ENCODE measurements around the gene C2CD2. TPM values are rescaled to one million over a fixed set of nuclear protein-coding genes. Genes with fewer than 3 reads are reported as not detected.

Gene C2CD2
- total and polyA plus RNA-seq, 2 donors (not counting 3 experiments of a cell fraction or from before 2014, with no cell fraction given), result 32.6 to 41.2 TPM

GRCh38 chr21:41847066-41847804 lies 106.6 kb downstream of the C2CD2 start:
- Histone ChIP-seq H3K9ac (replicated peaks; ENCODE audit: extremely low read depth, insufficient read depth, low read length) (no peak overlapping the region), H3K27me3 (ENCODE audit: control insufficient read depth in 2 of 2, insufficient read depth in 2 of 2, low read length in 2 of 2) (no peaks in the 10 kb centered on the region), H3K4me3 (replicated peaks in 1 of 3; ENCODE audit: insufficient read depth in 1 of 3, low read depth in 1 of 3, low read length in 3 of 3) (no peak overlapping the region), H3K9me3 (replicated peaks; ENCODE audit: control insufficient read depth, insufficient read depth, low read length) (no peaks in the 10 kb centered on the region), H3K9me1 (replicated peaks; ENCODE audit: control insufficient read depth, extremely low read depth, insufficient read depth, low read length) (no peaks in the 10 kb centered on the region), H3K4me1 (ENCODE audit: control insufficient read depth, extremely low read depth, insufficient read depth, low read length) (no peaks in the 10 kb centered on the region), H2AFZ (ENCODE audit: low read depth, low read length) (no peak overlapping the region), H3K4me2 (ENCODE audit: insufficient read depth, low read length) (no peak overlapping the region), H4K20me1 (replicated peaks; ENCODE audit: control insufficient read depth, extremely low read depth, insufficient read depth, low read length) (no peaks in the 10 kb centered on the region), H3K79me2 (ENCODE audit: control insufficient read depth, insufficient read depth, low read length) (no peaks in the 10 kb centered on the region), H3K27ac (ENCODE audit: insufficient read depth, low read depth, low read length) (no peak overlapping the region), H3K36me3 (ENCODE audit: control insufficient read depth in 2 of 2, extremely low read depth in 1 of 2, insufficient read depth in 2 of 2, low read length in 2 of 2) (peaks cover 0 to 8% of the 10 kb centered on the region in 2 experiments)
- CTCF ChIA-PET, result interaction anchor here (1.1 to 1.6 kb wide), 3 partner anchors 31 to 270 kb away, joined by 3 to 4 read pairs (median 4); no protein-coding TSS in a partner anchor
- FAIRE-seq, result no peak
- BruUV-seq (replicated peaks), result no TSS peak
- TF ChIP-seq JUN (IDR thresholded peaks at IDR 0.05; ENCODE audit: borderline replicate concordance, insufficient read depth, insufficient read length, low read depth) (no peak), POLR2A (IDR thresholded peaks at IDR 0.05; ENCODE audit: low read depth, low read length) (no peak), MYC (IDR thresholded peaks at IDR 0.05; ENCODE audit: low read depth, low read length) (no peak), EZH2 (IDR thresholded peaks at IDR 0.05; ENCODE audit: borderline replicate concordance, low read depth, low read length, severe bottlenecking) (no peak), FOS (IDR thresholded peaks at IDR 0.05; ENCODE audit: borderline replicate concordance, insufficient read depth, low read length) (no peak), POLR2AphosphoS5 (IDR thresholded peaks at IDR 0.05; ENCODE audit: insufficient read depth, low read depth, low read length) (no peak), GATA2 (IDR thresholded peaks at IDR 0.05; ENCODE audit: insufficient read depth, insufficient read length, low read depth, low read length) (no peak)
- TF ChIP-seq, protein P1, sequence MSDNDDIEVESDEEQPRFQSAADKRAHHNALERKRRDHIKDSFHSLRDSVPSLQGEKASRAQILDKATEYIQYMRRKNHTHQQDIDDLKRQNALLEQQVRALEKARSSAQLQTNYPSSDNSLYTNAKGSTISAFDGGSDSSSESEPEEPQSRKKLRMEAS (IDR thresholded peaks at IDR 0.05; ENCODE audit: insufficient read depth, insufficient read length), result no peak
- TF ChIP-seq, protein P2, sequence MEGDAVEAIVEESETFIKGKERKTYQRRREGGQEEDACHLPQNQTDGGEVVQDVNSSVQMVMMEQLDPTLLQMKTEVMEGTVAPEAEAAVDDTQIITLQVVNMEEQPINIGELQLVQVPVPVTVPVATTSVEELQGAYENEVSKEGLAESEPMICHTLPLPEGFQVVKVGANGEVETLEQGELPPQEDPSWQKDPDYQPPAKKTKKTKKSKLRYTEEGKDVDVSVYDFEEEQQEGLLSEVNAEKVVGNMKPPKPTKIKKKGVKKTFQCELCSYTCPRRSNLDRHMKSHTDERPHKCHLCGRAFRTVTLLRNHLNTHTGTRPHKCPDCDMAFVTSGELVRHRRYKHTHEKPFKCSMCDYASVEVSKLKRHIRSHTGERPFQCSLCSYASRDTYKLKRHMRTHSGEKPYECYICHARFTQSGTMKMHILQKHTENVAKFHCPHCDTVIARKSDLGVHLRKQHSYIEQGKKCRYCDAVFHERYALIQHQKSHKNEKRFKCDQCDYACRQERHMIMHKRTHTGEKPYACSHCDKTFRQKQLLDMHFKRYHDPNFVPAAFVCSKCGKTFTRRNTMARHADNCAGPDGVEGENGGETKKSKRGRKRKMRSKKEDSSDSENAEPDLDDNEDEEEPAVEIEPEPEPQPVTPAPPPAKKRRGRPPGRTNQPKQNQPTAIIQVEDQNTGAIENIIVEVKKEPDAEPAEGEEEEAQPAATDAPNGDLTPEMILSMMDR (IDR thresholded peaks at IDR 0.05; ENCODE audit: extremely low read depth in 1 of 2, insufficient read depth in 1 of 2, low read depth in 1 of 2, low read length in 2 of 2), result no peak
- no peak for DNase-seq (ENCODE audit: low read depth, low spot score)
- POLR2A ChIA-PET, result no interaction called here
- dilution Hi-C loops (cut with MboI; ENCODE audit: extremely low pct_ligation_motif_present, low sequenced_read_pairs) (no loop called here), intact Hi-C loops (cut with micrococcal nuclease) (no loop called here)

Data from endothelial cell of umbilical vein (primary cell).